ENCODE data around the gene SSC5D. TPM values are rescaled to one million over a fixed set of nuclear protein-coding genes. Genes with fewer than 3 reads are reported as not detected.
"Not testable (repeated sequence)": the region's sequence is repeated elsewhere in the genome, so short reads cannot be mapped to it uniquely, and the experiment has no call there.

The SSC5D gene
- polyA plus RNA-seq, 3 donors: 1.1 to 1.6 (median 1.2) TPM

DNA sequence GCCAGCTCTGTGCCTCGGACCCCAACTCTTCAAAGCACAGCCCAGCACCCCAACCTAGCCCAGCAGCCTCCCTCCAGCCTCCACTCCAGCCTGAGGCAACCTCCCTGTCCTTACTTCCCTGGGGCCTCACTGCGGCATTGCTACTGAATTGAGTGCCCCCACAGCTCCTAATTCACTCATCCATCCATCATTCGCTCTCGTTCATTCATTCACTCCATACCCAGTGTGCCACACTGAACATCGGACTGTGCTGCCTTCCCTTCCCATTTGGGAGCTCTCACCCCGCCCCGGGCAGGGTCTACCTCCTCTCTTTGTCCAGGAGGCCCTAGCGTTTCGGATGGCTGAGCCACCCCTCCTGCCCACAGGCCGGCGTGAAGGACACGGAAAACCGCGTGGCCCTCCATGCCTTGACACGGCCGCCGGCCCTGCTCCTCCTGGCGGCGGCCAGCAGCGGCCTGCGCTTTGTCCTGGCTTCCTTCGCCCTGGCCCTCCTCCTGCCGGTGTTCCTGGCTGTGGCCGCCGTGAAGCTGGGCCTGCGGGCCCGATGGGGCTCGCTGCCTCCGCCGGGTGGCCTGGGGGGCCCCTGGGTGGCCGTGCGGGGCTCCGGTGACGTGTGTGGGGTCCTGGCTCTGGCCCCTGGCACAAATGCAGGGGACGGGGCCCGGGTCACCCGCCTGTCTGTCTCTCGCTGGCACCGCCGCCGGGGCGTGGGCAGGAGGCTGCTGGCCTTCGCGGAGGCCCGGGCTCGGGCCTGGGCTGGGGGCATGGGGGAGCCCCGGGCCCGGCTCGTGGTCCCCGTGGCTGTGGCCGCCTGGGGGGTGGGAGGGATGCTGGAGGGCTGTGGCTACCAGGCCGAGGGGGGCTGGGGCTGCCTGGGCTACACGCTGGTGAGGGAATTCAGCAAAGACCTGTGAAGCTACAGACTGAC, 1.9 kb upstream of the SSC5D start:
- DNase-seq (ENCODE audit: low read depth in 3 of 3, low spot score in 2 of 3): no peak

DNA sequence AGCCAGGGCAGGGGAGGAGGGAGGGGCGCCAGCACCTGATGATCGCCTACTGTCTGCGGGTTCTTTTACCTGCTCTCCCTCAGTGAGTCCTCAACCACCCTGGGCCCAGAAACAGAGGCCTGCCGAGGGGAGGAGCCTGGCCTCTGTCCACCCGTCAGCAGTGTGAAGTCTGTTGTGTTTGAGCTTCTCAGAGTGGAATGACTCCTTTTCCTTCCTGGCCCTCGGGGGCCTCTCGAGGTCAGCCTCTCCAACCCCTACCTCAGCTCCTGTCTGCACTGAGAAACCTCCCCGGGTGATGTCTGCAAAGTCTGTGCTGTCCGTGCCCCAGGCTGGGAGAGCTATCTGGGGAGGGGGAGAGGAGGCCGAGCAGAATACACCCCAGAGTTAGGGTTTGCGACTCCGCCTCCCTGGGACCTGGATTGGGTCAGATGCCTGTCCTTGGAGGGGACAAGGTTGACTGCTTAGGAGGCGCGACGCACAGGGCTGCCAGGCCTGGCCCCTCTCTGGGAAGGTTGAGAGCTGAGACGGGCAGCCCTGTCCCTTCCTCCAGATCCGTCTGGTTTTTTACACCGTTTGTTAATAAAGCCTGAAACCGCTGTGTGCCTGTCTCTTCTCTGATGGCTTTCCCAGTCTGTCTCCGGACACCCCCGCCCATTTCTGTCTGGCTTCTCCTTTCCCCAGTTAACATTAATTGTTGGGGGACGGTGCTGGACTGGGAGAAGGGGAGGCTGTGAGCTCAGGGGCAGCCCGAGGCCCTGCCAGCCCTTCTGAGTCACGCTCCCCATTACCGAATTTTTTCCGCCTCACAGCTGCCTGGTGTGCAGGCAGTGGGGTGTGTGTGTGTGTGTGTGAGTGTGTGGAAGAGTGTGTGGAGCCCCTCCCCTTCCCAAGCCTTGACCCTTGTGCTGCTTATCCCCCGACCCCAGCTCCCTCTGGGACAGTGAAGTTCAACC, 989 bp upstream of the SSC5D start:
- no peak for DNase-seq (ENCODE audit: low read depth in 3 of 3, low spot score in 2 of 3)

DNA sequence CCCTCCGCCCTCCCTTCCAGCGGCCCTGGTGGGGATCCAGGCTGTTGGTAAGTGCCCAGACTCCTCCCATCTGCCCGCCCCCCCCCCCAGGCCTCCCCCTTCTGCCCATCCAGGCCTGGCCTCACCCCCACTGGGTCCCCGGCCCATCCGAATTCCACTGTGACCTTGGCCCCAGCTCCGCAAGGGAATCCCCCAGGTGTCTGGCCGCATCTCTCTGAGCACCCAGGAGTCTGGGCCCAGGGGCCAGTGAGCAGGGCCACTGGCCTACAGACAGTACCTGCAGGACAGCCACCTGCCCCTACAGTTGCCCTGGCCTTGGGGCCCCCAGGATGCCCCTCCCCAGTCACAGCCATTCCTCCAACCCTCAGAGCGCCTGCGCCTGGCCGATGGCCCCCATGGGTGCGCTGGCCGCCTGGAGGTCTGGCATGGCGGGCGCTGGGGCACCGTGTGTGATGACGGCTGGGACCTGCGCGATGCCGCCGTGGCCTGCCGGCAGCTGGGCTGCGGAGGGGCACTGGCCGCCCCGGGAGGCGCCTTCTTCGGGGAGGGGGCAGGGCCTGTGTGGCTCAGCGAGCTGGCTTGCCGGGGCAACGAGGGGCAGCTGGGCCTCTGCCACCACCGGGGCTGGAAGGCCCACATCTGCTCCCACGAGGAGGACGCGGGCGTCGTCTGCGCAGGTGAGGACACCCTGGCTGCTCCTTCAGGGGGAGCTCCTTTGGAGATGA, 912 bp downstream of the SSC5D start:
- no peak for DNase-seq (ENCODE audit: low read depth in 3 of 3, low spot score in 2 of 3)

DNA sequence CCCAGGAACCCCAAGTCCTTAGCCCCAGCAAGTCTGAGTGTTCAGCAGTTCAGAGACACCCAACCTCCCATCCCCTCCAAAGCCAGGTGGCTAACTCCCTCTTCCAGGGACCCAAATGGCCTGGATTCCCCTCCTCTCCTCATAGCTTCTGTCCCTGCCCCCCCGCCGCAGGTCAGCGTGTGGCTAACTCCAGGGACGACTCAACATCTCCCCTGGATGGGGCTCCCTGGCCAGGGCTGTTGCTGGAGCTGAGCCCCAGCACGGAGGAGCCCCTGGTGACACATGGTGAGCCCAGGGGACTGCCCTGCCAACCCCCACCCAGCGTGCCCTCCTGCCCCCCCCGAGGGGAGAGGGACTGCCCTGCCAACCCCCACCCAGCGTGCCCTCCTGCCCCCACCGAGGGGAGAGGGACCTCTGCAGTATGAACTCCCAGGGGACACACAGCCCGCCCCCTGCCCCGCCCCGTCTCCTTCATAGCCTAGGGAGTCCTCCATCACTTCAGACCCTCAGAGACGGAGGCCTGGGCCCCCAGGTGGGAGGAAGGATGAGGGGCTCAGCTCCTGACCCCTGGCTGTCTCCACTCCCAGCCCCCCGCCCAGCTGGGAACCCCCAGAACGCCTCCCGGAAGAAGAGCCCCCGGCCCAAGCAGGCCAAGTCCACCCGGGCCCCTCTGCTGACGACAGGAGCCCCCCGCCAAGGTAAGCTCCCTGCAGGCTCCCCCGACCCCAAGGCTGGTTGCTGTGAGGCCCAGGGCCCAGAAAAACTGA, 1.7 kb downstream of the SSC5D start:
- no peak for DNase-seq (ENCODE audit: low read depth in 3 of 3, low spot score in 2 of 3)

DNA sequence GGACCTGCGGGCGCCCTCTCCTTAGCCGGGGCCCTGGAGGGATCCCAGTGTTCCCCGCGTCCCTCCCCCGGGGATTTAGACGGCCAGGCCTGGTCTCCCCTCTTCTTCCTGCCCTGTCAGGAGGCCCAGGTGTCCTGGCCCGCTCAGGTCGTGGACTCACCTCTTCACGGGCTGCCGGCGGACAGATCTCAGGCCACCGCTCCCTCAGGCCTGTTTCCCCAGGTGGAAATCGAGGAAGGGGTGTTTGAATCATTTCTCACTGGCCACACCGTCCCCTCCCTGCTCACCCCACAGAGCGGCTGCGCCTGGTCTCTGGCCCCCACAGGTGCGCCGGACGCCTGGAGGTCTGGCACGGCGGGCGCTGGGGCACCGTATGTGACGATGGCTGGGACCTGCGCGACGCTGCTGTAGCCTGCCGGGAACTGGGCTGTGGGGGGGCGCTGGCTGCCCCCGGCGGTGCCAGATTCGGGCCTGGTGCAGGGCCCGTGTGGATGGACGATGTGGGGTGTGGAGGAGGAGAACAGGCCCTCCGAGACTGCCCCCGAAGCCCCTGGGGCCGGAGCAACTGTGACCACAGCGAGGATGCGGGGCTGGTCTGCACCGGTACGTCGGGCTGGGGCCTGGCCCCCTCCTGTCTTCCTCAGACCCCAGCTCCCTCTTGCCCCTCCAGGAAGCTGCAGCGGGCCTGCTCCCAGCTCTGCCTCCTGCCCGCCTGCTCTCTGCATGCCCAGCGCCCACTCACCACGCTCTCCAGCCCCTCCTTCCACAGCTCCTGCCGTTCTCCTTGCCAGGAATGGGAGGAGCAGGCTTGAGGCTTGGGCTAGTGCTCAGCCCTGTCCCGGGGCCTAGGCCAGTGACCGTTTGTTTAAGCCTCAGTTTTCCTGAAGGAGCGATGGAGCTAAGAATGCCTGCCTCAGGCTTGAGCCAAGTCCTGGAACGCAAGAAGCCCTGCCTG, 2.5 kb downstream of the SSC5D start:
- no peak for DNase-seq (ENCODE audit: low read depth in 3 of 3, low spot score in 2 of 3)

DNA sequence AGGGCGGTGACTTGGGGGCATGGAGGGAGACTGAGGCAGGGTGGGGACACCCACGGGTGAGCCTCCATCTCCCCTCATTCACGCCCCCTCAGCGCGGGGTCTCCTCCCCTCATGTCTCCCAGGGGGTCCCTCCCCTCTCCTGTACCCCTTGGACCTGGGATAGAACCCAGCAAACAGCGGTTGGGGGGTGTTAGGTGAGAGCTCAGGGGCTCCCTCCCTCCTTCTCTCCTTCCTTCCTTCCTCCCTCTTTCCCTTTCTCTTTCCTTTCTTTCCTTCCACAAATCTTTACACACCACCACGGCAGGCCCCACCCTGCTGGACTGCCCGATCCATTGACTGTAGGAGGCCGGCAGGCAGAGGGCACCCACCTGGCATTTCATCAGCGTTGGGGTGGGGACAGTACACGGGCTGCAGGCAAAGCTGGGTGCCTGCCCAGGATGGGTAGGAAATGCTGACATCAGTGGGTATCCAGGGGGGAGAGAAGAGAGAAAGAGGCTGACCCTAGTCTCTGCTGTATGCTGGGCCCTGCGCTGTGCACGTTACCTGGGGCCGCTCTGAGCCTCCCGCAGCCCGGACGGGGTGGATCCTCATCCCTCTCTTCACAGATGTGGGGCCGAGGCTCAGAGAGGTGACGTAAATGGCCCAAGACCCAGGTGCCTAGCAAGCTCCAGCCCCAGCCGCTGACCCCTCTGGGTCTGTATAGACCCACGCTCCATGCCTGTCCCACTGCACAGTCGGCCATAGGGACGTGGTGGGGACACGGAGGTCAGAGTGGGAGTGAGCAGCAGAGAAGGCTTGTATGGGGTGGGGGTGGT, 3.5 kb downstream of the SSC5D start:
- no peak for DNase-seq (ENCODE audit: low read depth in 3 of 3, low spot score in 2 of 3)

DNA sequence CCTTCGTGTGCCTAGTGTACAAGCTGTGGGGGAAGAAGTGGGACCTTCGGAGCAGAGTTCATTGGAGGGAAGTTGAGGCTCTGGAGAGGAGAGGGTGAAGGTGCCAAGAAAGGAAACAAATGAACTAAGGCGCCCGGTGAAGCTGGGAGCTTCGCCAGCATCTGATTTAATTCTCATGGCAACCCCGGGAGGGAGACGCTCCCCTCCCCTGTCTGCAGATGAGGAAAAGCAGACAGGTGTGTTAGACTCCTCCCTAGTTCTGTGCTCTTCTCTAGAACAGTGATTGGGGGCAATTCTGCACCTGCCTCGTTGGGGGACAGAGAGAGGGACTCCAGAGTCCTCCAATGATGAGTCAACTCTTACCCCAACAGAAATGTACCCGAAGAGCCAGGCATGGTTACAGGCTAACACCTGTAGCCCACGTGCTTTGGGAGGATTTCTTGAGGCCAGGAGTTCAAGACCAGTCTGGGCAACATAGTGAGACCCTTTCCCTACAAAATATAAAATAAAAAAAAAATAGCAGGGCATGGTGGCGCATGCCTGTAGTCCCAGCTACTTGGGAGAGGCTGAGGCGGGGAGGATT, 4.2 kb downstream of the SSC5D start:
- no peak for DNase-seq (ENCODE audit: low read depth in 3 of 3, low spot score in 2 of 3)

DNA sequence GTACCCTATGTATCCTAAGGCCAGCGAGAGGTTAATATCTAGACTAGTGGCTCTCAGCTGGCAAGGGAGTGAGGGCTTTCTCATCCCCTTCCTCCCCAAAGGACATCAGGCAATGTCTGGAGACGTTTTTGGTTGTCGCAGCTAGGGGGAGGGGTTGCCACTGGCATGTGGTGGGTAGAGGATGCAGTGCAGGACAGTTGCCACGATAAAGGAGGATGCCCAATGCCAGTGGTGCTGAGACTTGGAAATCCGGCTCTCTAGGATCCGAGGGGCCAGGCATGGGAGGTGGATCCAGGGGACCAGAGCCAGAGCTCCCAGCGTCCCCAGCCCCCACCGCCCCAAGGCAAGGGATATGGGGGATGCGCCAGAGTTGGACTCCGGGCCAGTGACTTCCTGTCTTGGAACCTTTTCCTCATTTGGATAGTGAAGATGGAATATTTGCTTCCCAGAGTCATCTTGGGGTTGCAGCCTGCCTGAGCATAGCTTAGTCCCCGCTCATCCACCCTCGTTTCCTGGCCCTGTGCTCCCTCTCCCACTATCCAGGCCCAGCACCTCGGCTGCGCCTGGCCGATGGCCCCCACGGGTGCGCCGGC, 4.9 kb downstream of the SSC5D start:
- DNase-seq (ENCODE audit: low read depth in 3 of 3, low spot score in 2 of 3): no peak

DNA sequence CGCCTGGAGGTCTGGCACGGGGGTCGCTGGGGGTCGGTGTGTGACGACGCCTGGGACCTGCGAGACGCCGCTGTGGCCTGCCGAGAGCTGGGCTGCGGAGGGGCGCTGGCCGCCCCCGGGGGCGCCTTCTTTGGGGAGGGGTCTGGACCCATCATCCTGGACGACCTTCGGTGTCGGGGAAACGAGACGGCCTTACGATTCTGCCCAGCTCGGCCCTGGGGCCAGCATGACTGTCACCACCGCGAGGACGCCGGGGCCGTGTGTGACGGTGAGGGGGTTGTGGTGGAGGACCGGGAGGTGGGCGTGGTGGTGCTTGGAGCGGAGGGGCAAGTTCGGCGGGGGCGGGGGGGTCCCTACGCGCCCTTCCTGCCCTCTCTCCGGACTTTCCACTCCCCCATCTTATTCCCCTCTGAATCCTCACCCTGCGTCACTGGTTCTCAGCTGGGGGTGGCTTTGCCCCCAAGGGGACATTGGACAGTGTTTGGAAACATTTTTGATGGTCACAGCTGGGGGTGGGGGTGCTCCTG, 5.5 kb downstream of the SSC5D start:
- DNase-seq (ENCODE audit: low read depth in 3 of 3, low spot score in 2 of 3): no peak

DNA sequence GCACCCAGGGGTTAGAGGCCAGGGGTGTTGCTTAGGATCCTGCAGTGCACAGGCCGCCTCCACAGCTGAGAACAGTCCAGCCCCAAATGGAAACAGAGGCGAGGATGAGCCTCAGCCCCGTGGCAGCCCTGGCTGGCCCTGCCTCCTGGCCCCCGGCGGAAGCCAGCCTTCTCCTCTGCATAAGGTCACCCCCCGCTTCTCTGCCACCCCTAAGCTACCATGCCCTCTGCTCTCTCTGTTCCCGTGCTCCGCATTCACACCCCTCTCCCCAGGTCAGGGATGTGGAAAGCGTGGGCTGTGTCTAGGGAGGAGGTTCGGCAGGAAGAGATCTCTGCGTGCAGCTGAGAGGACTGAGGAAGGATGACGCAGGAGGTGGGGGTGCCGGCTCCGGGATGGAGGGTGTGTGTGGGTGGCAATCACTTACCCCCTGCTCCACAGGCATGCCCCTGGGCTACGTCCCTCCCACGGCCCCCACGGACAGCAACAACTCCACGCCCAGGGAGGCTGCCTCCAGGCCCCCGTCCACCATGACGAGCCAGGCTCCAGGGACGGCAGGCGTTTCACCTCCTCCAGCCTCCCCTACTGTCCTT, 6.0 kb downstream of the SSC5D start:
- no peak for DNase-seq (ENCODE audit: low read depth in 3 of 3, low spot score in 2 of 3)

DNA sequence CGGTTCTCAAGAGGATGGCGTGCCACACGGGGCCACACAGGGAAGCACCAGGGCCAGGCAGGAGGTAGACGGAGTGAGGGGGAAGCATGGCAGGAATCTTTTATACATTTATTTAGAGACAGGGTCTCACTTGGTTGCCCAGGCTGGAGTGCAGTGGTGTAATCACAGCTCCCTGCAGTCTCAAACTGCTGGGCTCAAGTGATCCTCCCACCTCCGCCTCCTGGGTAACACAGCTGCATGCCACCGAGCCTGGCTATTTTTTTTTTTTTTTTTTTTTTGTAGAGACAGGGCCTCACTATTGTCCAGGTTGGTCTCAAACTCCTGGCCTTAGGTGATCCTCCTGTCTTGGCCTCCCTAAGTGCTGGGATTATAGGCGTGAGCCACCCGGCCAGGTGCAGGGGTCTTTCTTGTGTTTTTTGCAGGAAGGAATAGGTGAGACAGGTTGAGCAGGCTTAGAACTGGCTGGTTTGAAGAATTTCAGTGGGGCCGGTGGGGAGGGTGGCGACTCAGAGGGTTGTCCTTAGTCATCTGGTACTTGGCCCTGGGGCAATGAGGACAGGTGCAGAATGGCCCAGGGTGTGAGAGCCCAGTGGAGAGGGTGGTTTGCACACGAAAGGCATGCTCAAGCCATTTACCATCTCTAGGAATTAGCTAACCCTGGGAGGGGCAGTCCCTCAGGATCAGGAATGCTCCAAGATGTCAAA, 7.6 kb downstream of the SSC5D start:
- no peak for DNase-seq (ENCODE audit: low read depth in 3 of 3, low spot score in 2 of 3)

DNA sequence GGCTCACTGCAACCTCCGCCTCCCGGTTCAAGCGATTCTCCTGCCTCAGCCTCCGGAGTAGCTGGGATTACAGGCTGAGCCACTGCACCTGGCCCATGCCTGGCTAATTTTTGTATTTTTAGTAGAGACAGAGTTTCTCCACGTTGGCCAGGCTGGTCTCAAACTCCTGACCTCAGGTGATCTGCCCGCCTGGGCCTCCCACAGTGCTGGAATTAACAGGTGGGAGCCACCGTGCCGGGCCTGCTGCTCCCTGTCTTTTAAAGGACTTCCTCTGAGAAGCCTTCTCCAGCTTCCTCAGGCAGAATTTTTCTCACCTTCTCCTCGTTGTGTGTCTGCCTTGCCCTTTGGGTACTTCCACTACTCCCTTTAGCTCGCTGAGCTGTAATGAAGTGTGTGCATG, 8.6 kb downstream of the SSC5D start:
- not testable (repeated sequence) for DNase-seq (ENCODE audit: low read depth in 3 of 3, low spot score in 2 of 3)

DNA sequence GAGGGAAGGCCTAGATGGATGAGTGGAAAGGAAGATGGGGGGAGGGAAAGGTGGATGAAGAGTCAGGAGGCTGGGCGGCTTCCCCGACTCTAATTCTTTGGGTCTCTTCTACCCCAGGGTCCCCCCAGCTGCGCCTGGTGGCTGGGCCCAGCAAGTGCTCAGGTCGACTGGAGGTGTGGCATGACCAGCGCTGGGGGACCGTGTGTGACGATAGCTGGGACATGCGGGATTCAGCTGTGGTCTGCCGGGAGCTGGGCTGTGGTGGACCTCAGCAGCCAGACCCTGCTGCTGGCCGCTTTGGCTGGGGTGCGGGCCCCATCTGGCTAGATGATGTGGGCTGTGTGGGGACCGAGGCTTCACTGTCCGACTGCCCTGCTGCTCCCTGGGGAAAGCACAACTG, 9.5 kb downstream of the SSC5D start:
- no peak for DNase-seq (ENCODE audit: low read depth in 3 of 3, low spot score in 2 of 3)

DNA sequence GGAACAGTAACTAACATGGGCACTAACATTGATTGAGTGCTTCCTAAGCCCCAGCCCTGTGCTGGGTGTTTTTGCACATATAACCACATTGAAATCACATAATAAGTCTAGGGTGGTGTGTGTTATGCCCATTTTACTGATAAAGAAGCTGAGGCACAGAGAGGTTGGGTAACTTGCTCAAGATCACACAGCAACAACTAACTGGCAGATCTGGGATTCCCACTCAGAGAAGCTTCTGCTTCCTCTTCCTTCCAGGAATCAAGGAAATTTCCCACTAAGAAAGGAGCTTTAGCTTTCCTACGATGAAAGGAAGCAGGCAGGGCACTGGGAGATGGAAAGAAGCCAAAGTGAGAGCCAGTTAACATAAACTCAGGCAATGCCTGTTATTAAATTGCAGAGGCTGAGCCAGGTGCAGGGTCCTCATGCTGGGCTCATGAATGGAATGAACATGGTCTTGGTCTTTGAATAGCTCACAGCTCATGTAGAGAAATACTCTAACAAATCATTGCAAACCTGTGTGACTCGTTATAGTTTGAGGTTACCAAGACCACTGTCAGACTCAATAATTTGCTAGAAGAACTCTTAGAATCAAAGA, 10.1 kb downstream of the SSC5D start:
- no peak for DNase-seq (ENCODE audit: low read depth in 3 of 3, low spot score in 2 of 3)

DNA sequence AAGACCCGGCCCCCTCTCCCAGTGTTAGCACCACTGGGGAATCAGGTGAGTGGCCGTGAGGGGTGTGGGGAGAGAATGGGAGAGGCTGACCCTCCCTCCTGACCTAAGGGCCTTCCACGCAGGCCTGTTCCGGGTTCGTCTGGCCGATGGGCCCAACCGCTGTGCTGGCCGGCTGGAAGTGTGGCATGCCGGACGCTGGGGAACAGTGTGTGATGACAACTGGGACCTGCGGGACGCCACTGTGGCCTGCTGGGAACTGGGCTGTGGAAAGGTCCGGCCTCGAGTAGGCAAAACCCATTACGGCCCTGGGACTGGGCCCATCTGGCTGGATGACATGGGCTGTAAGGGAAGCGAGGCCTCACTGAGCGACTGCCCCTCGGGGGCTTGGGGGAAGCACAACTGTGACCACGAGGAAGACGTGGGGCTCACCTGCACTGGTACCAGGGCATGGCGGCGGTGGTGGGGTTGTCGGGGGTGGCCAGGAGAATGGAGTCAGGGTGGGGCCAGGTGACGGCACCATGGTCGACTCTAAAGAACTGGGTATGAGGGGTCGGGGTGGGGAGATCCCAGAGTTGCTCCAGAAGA, 12.2 kb downstream of the SSC5D start:
- no peak for DNase-seq (ENCODE audit: low read depth in 3 of 3, low spot score in 2 of 3)

Measured in right renal cortex interstitium (tissue), 3 donors.